Stomach (tissue), 9 donors: ENCODE results near the gene OGT. TPM values are rescaled to one million over a fixed set of nuclear protein-coding genes. Genes with fewer than 3 reads are reported as not detected.

ENCODE experiments used
- DNase-seq, 2 donors: peaks; one replicate each; pipeline versions ENCODE4 v3.0.0 to v3.0.0-alpha.2; 2013 to 2019
- H3K27ac ChIP-seq, 5 donors: fragments of 200-600 bp in 4 of 5; sonication (generic) in 4 of 5; one replicate each; pipeline ENCODE4 v1.5.1; 2013 to 2019; ENCODE audit warnings: mild to moderate bottlenecking in 1 of 5, moderate library complexity in 1 of 5
- H3K27me3 ChIP-seq, 3 donors: fragments of 200-600 bp; sonication (generic); one replicate each; pipeline ENCODE4 v1.5.1; 2017 to 2019; ENCODE audit warnings: mixed run types in 1 of 3
- H3K36me3 ChIP-seq, 4 donors: fragments of 200-600 bp; sonication (generic); 1 replicate in 3 of 4; 2 replicates in 1 of 4; pipeline ENCODE4 v1.5.1; 2016 to 2019
- H3K4me1 ChIP-seq, 4 donors: fragments of 200-600 bp; sonication (generic); one replicate each; pipeline ENCODE4 v1.5.1; 2016 to 2019
- H3K4me3 ChIP-seq, 4 donors: fragments of 200-600 bp; sonication (generic) in 3 of 4; one replicate each; pipeline ENCODE4 v1.5.1; 2016 to 2019; ENCODE audit warnings: mild to moderate bottlenecking in 1 of 4
- H3K9me3 ChIP-seq, 4 donors: fragments of 200-600 bp; sonication (generic); one replicate each; pipeline ENCODE4 v1.5.1; 2016 to 2019
- CTCF ChIP-seq, 7 experiments: fragments of 450-650 bp in 4 of 7; fragments of 200-600 bp in 3 of 7; sonication (generic) in 3 of 7; IDR thresholded peaks; one replicate each; pipeline ENCODE4 v1.5.1; 2016 to 2019; ENCODE audit warnings: antibody characterized with exemption in 7 of 7, control low read depth in 2 of 7, mild to moderate bottlenecking in 1 of 7
- EP300 ChIP-seq: sonication (generic); formaldehyde crosslinking; IDR thresholded peaks from one replicate; pipeline ENCODE4 v1.6.1; 2017; ENCODE audit warnings: antibody characterized with exemption
- POLR2A ChIP-seq, 4 donors: fragments of 450-650 bp; IDR thresholded peaks; one replicate each; pipeline ENCODE4 v1.6.1; 2016; ENCODE audit warnings: antibody characterized with exemption in 4 of 4, control low read depth in 2 of 4, mild to moderate bottlenecking in 1 of 4, moderate library complexity in 1 of 4
- POLR2AphosphoS5 ChIP-seq, 3 donors: sonication (generic); formaldehyde crosslinking; IDR thresholded peaks; one replicate each; pipeline ENCODE4 v1.6.1; 2016; ENCODE audit warnings: antibody characterized with exemption in 3 of 3
- whole genome bisulfite sequencing, 5 donors: extraction: QIAGEN DNeasy Blood & Tissue Kit in 3 of 5; methylation state at CpG; one replicate each; pipeline versions ENCODE4 v1.1.5 to v1.1.7; 2013 to 2018; 5-methylcytosine and 5-hydroxymethylcytosine counted together
- intact Hi-C: fragments of 100-400 bp; cut with DNase I; formaldehyde crosslinking; loops from one replicate; pipeline ENCODE4 v1.15.1; 2023; ENCODE audit warnings: low total_unique reads
- polyA plus RNA-seq, 3 donors: library from polyadenylated mRNA; stranded (reverse); fragments of 200-250 nt; gene quantifications; one replicate each; pipeline ENCODE4 v1.2.3, GENCODE V29; 2013
- total RNA-seq, 5 donors: library from RNA; depleted of rRNA; stranded (reverse); fragments of >200 nt; gene quantifications; one replicate each; pipeline versions ENCODE4 v1.1.0 to v1.2.3, GENCODE V29; 2014 to 2016
- donor health status: healthy with polysubstance abuse.
- donor health status: Bipolar disorder and iron deficiency.
- donor health status: healthy.

OGT gene
- total and polyA plus RNA-seq, 8 donors = 9.6 to 303 (median 85.9) TPM

- Histone ChIP-seq H3K9me3 (no peaks in the 10 kb centered on the region), H3K36me3 (peaks cover 0 to 74% (median 65%) of the 10 kb centered on the region in 4 donors), H3K4me1 (peaks cover 0 to under 1% (median 0%) of the 10 kb centered on the region in 4 donors), H3K4me3 (no peak overlapping the region), H3K27ac (no peak overlapping the region), H3K27me3 (no peaks in the 10 kb centered on the region)
- intact Hi-C loops = no loop called here
- no peak for TF ChIP-seq CTCF (IDR thresholded peaks at IDR 0.05)
- TF ChIP-seq POLR2A (IDR thresholded peaks at IDR 0.05) = no peak
- TF ChIP-seq EP300 = no peak
- TF ChIP-seq POLR2AphosphoS5 (IDR thresholded peaks at IDR 0.05) = no peak
- 71 to 87% (median 76%) methylated on average over 8 of the region's 8 CpGs for WGBS, 5 donors
- DNase-seq = no peak
Measured at GRCh38 chrX:71612256-71612655, 79.4 kb downstream of the OGT start.

GRCh38 chrX:71615056-71615455 lies 82.2 kb downstream of the OGT start:
- no peak for DNase-seq
- Histone ChIP-seq H3K27ac (no peak overlapping the region), H3K36me3 (peaks cover 0 to 48% (median 45%) of the 10 kb centered on the region in 4 donors), H3K4me1 (peaks cover 0 to 6% (median 0%) of the 10 kb centered on the region in 4 donors), H3K27me3 (no peaks in the 10 kb centered on the region), H3K4me3 (no peak overlapping the region), H3K9me3 (no peaks in the 10 kb centered on the region)
- no peak for TF ChIP-seq EP300
- TF ChIP-seq CTCF (IDR thresholded peaks at IDR 0.05) = no peak
- TF ChIP-seq POLR2AphosphoS5 (IDR thresholded peaks at IDR 0.05) = no peak
- no peak for TF ChIP-seq POLR2A (IDR thresholded peaks at IDR 0.05)
- intact Hi-C loops = no loop called here
- 80 to 95% (median 92%) methylated on average over 4 of the region's 4 CpGs for WGBS, 5 donors

GRCh38 chrX:71615954-71616353 lies 83.0 kb downstream of the OGT start:
- H3K9me3 ChIP-seq = no peaks in the 10 kb centered on the region
- intact Hi-C loops = no loop called here
- H3K27me3 ChIP-seq = no peaks in the 10 kb centered on the region
- 71 to 89% (median 82%) methylated on average over 7 to 10 of the region's 10 CpGs for WGBS, 5 donors
- H3K4me1 ChIP-seq = peaks cover 0 to 6% (median 0%) of the 10 kb centered on the region in 4 donors
- H3K4me3 ChIP-seq = peak overlapping the region in 1 of 4 donors; percentile 4
- TF ChIP-seq POLR2A (IDR thresholded peaks at IDR 0.05) (no peak), EP300 (no peak), POLR2AphosphoS5 (IDR thresholded peaks at IDR 0.05) (no peak), CTCF (IDR thresholded peaks at IDR 0.05) (no peak)
- no peak for DNase-seq
- peaks cover 0 to 39% (median 36%) of the 10 kb centered on the region in 4 donors for H3K36me3 ChIP-seq
- H3K27ac ChIP-seq = no peak overlapping the region

GRCh38 chrX:71616672-71617529 lies 84.0 kb downstream of the OGT start:
- H3K27ac ChIP-seq = peak overlapping the region in 2 of 5 donors; percentile 5 to 57
- H3K4me1 ChIP-seq = peaks cover 0 to 11% (median 4%) of the 10 kb centered on the region in 4 donors
- 65 to 86% (median 76%) methylated on average over 12 to 43 of the region's 43 CpGs for WGBS, 5 donors
- peaks cover 0 to 29% (median 26%) of the 10 kb centered on the region in 4 donors for H3K36me3 ChIP-seq
- no peak for TF ChIP-seq POLR2A (IDR thresholded peaks at IDR 0.05)
- TF ChIP-seq CTCF (IDR thresholded peaks at IDR 0.05) = no peak
- no peak for TF ChIP-seq EP300
- TF ChIP-seq POLR2AphosphoS5 (IDR thresholded peaks at IDR 0.05) = no peak
- DNase-seq = peak in 1 of 2 donors; percentile 48
- no peaks in the 10 kb centered on the region for H3K9me3 ChIP-seq
- intact Hi-C loops = no loop called here
- no peaks in the 10 kb centered on the region for H3K27me3 ChIP-seq
- peak overlapping the region in 2 of 4 donors; percentile 9 to 11 for H3K4me3 ChIP-seq
